Hippocampal formation (tissue), 2 donors: Measurements from ENCODE around the gene DPY19L2.
"Not testable (repeated sequence)": the region's sequence is repeated elsewhere in the genome, so short reads cannot be mapped to it uniquely, and the experiment has no call there.

ENCODE experiments used
- DNase-seq, 2 donors: peaks; one replicate each; lab custom pipeline; 2025; lab: John Stamatoyannopoulos, UW

DPY19L2 gene

GRCh38 chr12:63668028-63668799, at the start of gene DPY19L2:
Gene DPY19L2 (minus strand): TSS chr12:63668493. CDS start chr12:63668393, 100 bp downstream.
- peak in 1 of 2 donors; percentile 58 for DNase-seq

GRCh38 chr12:63716891-63717290, 48.6 kb upstream of the DPY19L2 start:
- not testable (repeated sequence) for DNase-seq

GRCh38 chr12:63715107-63715625, 46.9 kb upstream of the DPY19L2 start:
- not testable (repeated sequence) for DNase-seq

GRCh38 chr12:63714409-63714808, 46.1 kb upstream of the DPY19L2 start:
- not testable (repeated sequence) for DNase-seq

GRCh38 chr12:63713681-63714075, 45.4 kb upstream of the DPY19L2 start:
- DNase-seq = not testable (repeated sequence)

- not testable (repeated sequence) for DNase-seq
Observed at GRCh38 chr12:63712979-63713680, 44.8 kb upstream of the DPY19L2 start.

GRCh38 chr12:63712376-63712974, 44.2 kb upstream of the DPY19L2 start:
- not testable (repeated sequence) for DNase-seq

GRCh38 chr12:63711339-63711738, 43.0 kb upstream of the DPY19L2 start:
- not testable (repeated sequence) for DNase-seq

GRCh38 chr12:63706336-63706735, 38.0 kb upstream of the DPY19L2 start:
- no peak for DNase-seq

GRCh38 chr12:63699678-63700382, 31.5 kb upstream of the DPY19L2 start:
- not testable (repeated sequence) for DNase-seq

GRCh38 chr12:63699011-63699410, 30.7 kb upstream of the DPY19L2 start:
- not testable (repeated sequence) for DNase-seq

GRCh38 chr12:63690837-63691236, 22.5 kb upstream of the DPY19L2 start:
- not testable (repeated sequence) for DNase-seq

- not testable (repeated sequence) for DNase-seq
Observed at GRCh38 chr12:63689141-63689540, 20.8 kb upstream of the DPY19L2 start.

GRCh38 chr12:63686623-63687022, 18.3 kb upstream of the DPY19L2 start:
- DNase-seq = not testable (repeated sequence)

GRCh38 chr12:63685789-63686188, 17.5 kb upstream of the DPY19L2 start:
- not testable (repeated sequence) for DNase-seq

- DNase-seq = not testable (repeated sequence)
Observed at GRCh38 chr12:63682617-63683016, 14.3 kb upstream of the DPY19L2 start.

- DNase-seq = not testable (repeated sequence)
Observed at GRCh38 chr12:63680758-63681157, 12.5 kb upstream of the DPY19L2 start.

GRCh38 chr12:63672550-63672949, 4.3 kb upstream of the DPY19L2 start:
- not testable (repeated sequence) for DNase-seq

GRCh38 chr12:63669936-63670335, 1.6 kb upstream of the DPY19L2 start:
- DNase-seq = not testable (repeated sequence)

- DNase-seq = not testable (repeated sequence)
Observed at GRCh38 chr12:63669427-63669826, 1.1 kb upstream of the DPY19L2 start.

- peak in 1 of 2 donors; percentile 38 for DNase-seq
Observed at GRCh38 chr12:63668800-63669365, 590 bp upstream of the DPY19L2 start.
